HG03039 (cell line): ENCODE results near the gene TRAPPC2.
"Not testable (repeated sequence)": the region's sequence is repeated elsewhere in the genome, so short reads cannot be mapped to it uniquely, and the experiment has no call there.

Experiments
- ATAC-seq: cut with Tn5 transposase; IDR thresholded peaks from one replicate; pipeline ENCODE4 v1.9.1; 2021; ENCODE audit warnings: mild to moderate bottlenecking, moderate library complexity; ENCODE audit not compliant: unreplicated experiment

TRAPPC2 gene

DNA sequence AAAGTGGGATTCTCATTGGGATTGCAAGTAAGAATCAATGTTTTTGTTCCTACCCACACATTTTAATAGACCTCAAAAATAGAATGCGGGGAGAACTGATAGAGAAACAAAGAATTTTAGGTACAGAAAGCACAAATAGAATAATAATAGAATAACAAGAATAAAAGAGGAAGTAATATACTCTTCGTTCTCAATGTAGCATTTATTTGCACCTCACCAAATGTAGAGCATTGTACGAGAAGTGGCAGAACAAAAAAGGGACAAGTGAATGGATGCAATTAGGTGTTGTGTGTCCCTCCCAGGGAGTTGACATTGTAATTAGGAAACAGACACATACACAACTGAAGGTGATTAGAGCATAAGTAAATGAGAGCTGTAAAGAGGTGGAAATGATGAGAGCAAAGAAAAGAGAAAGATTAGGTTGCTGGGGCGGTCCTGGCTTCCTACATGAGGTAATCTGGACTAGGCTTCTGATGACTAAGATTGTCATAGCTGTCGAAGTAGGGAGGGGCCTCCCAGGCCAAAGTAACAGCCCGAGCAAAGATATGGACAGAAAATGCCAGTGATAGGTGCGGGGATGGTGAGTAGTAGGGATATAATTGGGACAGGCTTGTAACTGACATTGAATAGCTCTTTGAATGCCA, 35.1 kb downstream of the TRAPPC2 start:
- ATAC-seq = no peak

DNA sequence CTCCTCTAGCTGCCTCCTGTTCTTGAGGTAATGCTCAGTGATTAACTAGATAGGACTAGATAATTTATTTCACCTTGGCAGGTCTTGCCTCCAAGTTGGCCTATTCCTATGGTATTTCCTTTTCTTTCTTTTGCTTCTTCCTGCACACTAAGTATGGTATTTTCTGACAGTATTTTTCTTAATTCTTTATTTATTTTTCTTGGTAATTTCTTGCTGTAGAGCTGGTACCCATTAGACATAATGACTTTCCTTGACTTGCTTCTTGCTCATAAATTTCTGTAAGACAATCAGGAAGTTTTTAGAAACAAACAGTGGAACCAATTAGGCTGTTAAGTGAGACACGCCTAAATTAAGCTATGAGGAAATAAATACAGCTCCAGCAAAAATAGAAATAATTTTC, 36.0 kb downstream of the TRAPPC2 start:
- no peak for ATAC-seq

DNA sequence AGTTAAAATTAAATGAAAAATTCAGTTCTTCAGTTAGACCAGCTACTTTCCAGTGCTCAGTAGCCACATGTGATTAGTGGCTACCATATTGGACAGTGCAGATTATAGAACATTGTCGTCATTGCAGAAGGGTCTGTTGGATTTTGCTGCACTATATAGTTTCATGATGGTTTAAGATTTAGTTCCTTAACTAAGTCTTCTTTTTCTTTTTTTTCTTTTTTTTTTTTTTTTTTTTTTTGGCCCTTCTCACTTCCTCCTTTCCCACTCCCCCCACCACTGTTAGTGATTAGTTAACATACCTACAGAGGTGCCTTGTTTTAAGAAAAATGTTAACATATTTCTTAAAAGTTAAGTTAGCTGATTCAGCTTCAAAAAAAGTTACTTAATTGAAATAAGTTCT, 36.4 kb downstream of the TRAPPC2 start:
- ATAC-seq = no peak

DNA sequence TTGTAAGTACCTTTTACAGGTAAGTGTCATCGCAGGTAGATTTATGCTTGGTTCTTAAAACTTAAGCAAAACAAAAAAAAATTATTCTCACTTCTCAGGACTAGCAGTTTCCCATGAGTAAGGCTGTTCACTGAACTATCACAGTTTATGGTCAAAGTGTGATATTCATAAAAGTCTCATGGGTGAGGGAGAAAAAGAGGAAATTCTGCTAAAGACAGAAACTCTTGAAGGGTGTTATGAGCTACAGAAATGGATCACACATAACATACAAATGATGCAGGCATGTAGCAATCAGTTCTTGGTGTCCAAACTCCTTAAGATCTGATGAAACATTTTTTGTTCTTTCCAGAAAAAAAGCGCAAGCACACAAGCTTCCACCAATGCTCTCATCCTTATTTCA, 37.0 kb downstream of the TRAPPC2 start:
- no peak for ATAC-seq

DNA sequence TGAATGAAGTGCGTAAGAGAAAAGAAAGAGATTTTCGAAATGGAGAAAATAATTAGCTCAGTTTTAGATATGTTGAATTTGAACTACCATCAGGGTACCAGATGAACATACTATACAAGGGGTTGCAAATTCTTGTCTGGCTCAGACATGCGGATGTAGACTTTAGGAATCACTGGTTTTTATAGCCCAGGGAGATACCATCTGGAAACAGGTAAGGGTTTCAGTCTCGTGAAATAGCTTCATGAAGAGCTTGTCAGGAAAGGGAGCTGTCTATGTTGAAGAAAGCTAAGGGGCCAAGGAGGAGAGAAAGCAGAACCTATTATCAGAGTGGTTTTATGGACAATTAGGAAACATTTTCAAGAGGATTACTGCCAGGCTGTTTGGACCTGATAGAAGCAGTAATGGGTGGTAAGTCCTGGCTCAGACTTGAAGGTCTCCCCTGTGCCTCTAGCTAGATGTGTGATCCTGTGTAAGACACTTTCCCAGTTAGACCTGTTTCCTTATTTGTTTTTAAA, 38.8 kb downstream of the TRAPPC2 start:
- ATAC-seq = no peak

DNA sequence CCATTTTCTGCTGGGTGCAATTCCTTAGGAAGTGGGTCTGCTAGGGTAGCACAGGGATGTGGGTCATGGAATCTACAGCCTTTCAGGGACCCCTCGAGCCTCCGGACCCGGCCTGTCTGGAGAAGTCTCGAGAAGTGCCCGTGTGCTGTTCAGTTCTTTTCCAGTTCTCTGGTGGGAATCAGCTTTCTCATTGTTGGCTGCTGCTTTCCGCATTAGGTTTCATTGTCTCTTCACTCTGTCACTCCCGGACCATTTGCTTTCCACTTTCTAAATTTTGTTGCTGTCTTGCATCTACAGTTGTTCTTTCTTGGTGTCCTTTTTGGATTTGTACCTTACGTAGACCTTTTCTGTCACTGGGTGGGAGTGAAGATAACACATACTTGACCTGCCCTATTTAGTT, 39.4 kb downstream of the TRAPPC2 start:
- ATAC-seq = no peak

DNA sequence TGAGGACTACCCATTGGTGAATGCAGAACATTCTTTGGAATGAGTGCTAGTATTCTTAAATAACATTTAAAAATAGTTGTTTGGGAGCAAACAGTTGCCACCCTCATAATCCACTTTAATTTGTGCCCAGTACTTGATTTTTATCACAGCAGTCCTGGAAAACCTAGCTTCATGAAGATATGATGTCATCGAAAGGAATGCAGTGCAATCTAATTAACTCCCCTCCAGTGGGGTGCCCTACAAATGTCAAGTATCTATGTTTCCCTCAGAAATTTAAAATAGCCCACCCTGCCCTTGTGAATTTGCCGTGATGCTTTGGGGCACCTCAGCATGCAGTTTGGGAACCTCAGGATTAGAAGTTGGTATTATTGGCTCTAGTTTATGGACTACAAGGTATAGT, 40.1 kb downstream of the TRAPPC2 start:
- ATAC-seq = no peak

DNA sequence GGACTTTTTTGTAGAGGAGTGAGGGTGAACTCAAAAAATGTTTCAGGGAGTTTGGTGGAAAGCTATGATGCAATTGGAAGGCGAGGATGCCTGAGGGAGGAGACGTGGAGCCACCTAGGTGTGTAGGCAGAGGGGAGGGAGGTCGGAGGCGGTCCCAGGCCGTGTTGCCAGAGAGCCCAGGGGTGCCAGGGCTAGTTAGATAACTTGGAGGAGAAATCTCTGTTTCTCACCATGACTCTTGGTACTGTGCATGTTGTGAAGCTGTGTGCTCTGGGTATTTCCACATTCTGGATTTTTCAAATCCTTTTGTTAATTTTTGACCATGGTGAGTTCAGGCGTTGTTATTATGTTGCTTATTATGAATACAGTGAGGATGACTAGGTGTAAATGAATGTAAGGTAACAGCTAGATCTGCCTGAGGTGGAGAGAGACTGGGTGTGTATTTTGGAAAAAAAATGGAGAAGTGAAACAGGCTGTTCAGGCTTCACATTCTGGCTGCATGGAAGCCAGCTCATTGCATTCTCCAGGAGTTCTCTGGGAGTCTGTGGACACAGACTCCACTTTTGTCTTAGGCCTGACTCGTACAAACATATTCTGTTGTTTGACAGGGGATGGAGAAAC, 41.0 kb downstream of the TRAPPC2 start:
- ATAC-seq = no peak

DNA sequence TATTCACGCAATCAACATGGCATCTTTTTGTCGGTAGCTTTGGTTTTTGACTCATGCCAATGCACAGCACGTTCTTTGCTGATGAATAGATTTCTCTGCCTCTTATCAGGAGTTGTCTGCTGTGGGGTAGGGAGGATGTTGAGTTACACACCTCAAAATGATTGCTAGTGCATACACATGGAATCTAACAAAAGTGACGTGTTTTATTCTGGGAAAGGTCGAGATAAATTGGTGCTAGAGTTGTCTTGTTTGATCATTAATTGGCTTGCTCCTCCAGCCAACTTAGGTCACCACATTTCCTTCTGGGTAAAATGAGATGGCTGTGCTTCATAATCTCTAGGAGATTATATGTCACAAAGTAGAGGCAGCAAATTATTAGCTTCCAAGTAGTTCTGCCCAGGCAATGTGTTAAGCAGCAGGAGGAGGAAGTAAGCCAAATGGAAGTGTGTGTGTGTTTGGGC, 41.6 kb downstream of the TRAPPC2 start:
- ATAC-seq = no peak

DNA sequence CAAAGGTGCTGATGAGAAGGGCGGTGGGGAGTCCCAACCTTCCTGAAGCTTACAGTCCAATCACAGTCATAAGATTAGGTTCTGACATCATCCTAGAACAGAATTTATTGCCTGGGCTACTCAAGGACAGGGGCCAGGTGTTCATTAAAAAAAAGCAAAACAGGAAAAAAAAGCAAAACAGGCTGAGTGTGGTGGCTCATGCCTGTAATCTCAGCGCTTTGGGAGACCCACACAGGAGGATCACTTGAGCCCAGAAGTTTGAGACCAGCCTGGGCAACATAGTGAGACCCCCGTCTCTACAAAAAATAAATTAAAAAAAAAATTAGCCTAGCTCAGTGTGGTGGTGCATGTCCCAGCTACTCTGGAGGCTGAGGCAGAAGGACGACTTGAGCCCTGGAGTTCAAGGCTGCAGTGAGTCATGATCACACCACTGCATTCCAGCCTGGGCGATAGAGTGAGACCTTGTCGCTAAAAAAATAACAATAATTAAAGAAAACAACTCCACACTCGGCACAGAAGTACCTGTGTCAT, 42.5 kb downstream of the TRAPPC2 start:
- ATAC-seq = no peak

DNA sequence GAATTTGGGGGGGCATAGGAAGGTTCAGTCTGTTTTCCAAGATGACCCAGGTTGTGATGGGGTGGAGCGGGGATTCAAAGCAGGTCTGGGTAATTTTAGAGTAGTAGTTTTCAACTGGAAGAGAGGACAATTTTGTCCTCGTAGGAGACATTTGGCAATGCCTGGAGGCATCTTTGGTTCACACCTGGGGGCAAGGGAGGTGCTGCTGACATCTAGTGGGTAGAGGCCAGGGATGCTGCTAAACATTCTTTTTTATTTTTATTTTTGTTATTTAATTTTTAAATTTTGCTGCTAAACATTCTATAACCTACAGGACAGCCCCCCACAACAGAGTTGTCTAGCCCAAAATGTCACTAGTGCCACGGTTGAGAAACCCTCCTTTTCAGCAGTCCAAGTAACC, 43.6 kb downstream of the TRAPPC2 start:
- ATAC-seq = no peak

DNA sequence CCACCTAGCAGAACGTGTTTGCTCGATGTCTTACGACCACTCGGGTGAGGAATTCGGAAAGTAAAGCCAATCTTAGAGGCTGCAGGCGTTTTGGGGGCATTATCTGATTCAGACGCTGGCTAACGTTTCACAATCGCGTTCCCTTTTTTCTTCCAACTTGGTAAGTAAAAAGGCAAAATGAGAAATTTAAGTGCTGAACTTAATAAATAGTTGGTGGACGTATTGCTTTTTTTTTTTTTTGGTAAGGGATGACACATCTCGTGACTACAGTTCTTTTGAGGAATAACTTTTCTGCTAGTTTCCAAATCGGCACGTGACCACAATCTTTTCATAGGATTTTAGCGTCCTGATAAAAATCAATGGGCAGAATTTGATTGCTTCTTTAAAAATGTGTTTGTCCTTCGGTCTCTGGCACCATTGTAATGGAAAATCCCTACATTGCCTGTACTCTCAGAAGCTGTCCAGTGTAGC, 44.6 kb downstream of the TRAPPC2 start:
- ATAC-seq = no peak

DNA sequence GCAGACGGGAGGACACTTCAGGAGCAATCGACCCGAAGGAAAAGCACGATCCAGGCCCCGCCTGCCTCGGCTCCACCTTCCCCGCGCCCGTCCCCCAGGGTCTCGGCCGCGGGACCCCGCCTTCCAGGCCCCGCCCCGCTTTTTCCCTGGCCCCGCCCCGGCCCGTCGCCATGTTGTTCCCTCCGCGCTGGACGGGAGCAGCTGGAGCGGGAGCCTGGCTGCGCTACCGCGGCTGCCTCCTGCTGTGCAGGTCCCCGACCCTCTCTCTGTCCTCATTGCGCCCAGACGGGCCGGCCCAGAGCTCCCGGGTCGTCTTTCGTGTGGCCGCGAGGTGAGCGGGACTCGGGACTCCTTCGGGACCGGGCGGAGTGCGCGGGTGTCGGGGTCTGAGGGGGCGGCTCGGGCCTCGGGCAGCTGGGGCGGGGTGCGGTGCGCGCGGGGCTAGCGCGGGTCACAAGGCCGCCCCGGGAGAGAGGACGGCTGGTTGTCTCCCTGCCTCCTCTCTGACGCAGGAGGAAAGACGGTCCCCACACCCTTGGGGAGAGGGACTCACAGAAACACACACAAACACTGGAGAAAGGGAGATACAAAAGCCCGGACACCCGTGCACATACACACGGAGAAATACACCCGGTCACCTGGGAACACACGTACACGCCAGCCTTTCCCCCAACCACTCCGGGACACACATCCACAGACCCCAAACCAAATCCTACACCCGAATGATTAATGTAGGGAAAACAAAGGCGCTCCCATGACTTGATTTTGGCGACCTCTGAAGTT, 45.3 kb downstream of the TRAPPC2 start, which contains the start of gene RAB9A:
TSS of gene RAB9A (plus strand) at position 171 of the 783 bp plus-strand sequence. CDS start 19,619 bp downstream, outside the sequence.
- peak; percentile 69 for ATAC-seq

DNA sequence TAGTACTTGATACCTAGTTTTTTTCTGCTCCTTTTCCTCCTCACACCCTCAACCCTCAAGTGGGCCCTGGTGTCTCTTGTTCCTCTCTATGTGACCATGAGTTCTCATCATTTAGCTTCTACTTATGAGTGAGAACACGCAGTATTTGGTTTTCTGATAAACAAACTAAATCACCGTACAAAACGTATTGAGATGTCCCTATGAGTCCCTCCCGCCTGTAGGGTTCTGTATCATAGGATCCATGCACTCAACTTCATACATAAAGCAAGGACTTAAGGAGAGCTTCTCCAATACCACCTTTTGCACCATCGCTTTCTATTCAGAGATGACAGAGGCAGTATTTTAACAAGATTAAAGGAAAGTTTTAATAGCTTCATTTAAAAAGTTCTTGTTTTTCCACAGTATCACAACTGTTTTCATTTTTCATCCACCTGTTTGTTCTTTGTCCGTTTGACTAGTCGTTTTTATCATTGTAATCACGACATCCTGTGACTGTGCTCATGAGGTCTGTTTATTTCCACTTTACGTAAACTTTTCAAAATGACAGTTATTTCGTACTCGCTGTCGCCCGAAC, 45.9 kb downstream of the TRAPPC2 start:
- no peak for ATAC-seq

DNA sequence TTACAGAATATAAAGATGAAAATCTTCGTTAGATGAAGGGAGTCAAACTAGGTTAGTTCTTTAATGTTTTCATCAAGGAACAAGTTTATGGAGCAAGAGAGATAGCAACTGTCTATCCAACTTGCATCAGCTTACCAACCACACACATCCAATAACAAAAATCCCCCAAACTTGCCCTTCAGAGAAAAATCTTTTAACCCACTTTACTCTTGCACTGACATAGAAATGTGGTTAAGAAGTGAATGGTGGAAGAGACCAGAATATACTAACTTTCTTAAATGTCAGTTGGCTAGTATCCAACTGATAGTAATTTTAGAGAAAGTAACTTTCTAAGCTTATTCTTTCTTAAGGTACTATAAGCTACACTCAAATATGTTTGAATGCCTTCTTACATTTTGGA, 47.2 kb downstream of the TRAPPC2 start:
- ATAC-seq = no peak

DNA sequence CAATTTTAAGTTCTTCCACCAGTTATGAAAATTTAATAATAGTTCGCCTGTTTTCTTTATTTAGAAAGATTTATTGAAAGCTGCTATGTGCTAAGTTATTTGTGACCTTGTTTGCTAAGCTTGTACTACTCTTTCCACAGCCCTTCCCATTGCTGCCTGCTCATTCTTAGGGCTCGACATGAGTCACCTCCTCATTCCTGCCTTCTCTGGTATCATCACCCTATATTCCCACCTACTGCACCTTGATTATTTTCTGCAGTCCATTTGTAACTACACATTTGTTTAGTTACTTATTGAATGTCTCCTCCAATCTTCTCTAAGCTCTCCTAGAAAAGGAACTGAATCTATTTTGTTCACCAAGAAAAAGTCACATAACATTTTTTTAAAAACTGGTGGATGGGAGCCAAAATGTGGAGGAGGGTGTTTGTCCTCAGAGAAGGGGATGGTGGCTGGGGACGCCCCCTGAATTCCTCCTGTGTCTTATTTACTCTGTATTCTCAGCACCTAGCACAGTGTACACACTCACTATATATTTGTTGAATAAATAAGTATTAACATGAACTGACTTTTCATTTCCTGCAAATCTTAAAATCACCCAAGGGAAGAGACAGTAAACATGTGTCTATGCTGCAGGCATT, 49.2 kb downstream of the TRAPPC2 start:
- ATAC-seq = no peak

DNA sequence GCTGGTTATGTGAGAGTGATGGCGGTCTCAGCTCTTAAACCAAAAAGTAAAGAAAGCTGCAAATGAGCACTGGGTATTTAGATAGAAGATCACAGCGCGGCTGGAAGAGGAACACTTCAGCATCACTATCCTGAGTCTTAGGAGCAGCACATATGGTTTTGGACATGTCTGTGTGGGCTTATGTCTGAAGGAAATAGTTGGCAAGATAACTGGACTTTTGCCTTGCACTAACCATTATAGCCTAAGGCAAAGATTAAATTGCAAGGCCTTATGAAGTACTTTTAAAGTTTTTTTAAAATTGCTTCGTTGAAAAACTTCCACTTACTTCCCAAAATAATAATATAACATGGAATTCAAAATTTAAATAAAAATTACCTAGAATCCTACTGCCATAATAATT, 50.1 kb downstream of the TRAPPC2 start:
- ATAC-seq = no peak

DNA sequence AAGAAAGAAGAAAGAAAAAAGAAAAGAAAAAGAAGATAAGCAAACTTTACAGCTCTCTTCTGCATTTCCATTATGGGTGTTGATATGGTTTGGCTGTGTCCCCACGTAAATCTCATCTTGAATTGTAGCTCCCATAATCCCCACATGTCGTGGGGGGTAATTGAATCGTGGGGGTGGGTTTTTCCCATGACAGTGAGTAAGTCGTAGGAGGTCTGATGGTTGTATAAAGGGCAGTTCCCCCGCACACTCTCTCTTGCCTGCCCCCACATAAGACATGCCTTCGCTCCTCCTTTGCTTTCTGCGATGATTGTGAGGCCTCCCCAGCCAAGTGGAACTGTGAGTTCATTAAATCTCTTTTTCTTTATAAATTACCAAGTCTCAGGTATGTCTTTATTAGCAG, 52.8 kb downstream of the TRAPPC2 start:
- no peak for ATAC-seq

DNA sequence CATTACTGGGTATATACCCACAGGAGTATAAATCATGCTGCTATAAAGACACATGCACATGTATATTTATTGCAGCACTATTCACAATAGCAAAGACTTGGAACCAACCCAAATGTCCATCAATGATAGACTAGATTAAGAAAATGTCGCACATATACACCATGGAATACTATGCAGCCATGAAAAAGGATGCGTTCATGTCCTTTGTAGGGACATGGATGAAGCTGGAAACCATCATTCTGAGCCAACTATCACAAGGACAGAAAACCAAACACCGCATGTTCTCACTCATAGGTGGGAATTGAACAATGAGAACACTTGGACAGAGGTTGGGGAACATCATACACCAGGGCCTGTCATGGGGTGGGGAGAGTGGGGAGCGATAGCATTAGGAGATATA, 54.7 kb downstream of the TRAPPC2 start:
- ATAC-seq = not testable (repeated sequence)

DNA sequence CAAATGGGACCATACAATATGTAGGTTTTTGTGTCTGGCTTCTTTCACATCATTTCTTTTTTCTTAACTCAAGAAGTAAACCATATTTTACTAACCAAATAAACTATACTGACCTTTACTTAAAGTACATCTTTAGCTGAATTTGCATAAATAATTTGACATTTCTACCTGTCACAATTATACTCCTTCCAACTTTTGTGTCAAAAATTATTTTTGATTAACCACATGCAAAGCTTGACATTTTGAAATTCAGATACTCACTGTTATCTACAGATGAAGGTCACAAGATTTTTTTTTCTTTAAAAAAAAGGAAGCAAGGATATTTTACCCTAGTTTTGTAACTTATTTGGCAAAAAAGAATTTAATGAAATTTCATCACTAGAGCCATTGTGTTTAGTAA, 57.5 kb downstream of the TRAPPC2 start:
- no peak for ATAC-seq

DNA sequence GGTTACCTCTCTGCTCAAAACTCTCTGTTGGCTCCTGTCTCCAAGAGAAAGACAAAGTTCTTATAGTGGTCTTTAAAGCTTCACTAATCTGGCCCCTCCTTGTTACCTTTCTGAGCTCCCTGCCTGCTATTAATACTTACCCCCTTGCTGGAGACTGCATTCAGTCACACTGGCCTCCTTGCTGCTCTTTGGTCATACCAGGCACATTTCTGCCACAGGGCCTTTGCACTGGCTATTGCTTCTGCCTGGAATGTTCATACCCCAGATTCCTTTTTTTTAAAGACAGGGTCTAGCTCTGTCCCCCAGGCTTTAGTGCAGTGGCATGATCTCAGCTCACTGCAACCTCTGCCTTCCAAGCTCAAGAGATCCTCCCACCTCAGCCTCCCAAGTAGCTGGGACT, 61.4 kb downstream of the TRAPPC2 start:
- no peak for ATAC-seq
